CD4-positive, alpha-beta T cell treated with Interleukin-6 for 4 hours (primary cell): ENCODE measurements around the gene KCP.

Experiments used
- DNase-seq: peaks from one replicate; pipeline ENCODE4 v3.0.0-alpha.2; 2020; ENCODE audit warnings: mixed read lengths

The KCP gene

GRCh38 chr7:128837521-128837921 lies 73.0 kb downstream of the KCP start:
- no peak for DNase-seq

- DNase-seq, result no peak
Measured at GRCh38 chr7:128836729-128837348, 73.7 kb downstream of the KCP start.

GRCh38 chr7:128835790-128836641 lies 74.5 kb downstream of the KCP start:
- no peak for DNase-seq

- DNase-seq, result no peak
Measured at GRCh38 chr7:128835231-128835751, 75.2 kb downstream of the KCP start.

GRCh38 chr7:128833946-128834325 lies 76.6 kb downstream of the KCP start:
- no peak for DNase-seq

GRCh38 chr7:128833148-128833945 lies 77.2 kb downstream of the KCP start:
- no peak for DNase-seq

- no peak for DNase-seq
Measured at GRCh38 chr7:128832880-128833147, 77.7 kb downstream of the KCP start.

GRCh38 chr7:128831994-128832879 lies 78.3 kb downstream of the KCP start:
- DNase-seq, result no peak

- DNase-seq, result no peak
Measured at GRCh38 chr7:128831178-128831993, 79.1 kb downstream of the KCP start.

GRCh38 chr7:128830231-128831177 lies 80.0 kb downstream of the KCP start, which contains the start of gene FLNC:
FLNC (plus strand) TSS chr7:128830406; CDS start chr7:128830638, 232 bp downstream.
- DNase-seq, result peak; percentile 50

- DNase-seq, result no peak
Measured at GRCh38 chr7:128829391-128830166, 80.9 kb downstream of the KCP start.

GRCh38 chr7:128827971-128828711 lies 82.4 kb downstream of the KCP start:
- no peak for DNase-seq

- no peak for DNase-seq
Measured at GRCh38 chr7:128827248-128827958, 83.1 kb downstream of the KCP start.

GRCh38 chr7:128826916-128827247 lies 83.6 kb downstream of the KCP start:
- no peak for DNase-seq
